Adipose tissue (tissue), 3 donors: ENCODE results near the gene PRUNE2. TPM values are rescaled to one million over a fixed set of nuclear protein-coding genes. Genes with fewer than 3 reads are reported as not detected.

Experiments
- H3K27ac ChIP-seq: one replicate; pipeline ENCODE4 v1.5.1; 2013; ENCODE audit warnings: low read depth, low read length
- WGBS, 3 donors: extraction: QIAGEN DNeasy Blood & Tissue Kit; methylation state at CpG; one replicate each; pipeline ENCODE4 v1.1.7; 2013; 5-methylcytosine and 5-hydroxymethylcytosine counted together
- polyA plus RNA-seq, 3 donors: library from polyadenylated mRNA; stranded (reverse); fragments of 200-250 nt; gene quantifications; one replicate each; pipeline ENCODE4 v1.2.3, GENCODE V29; 2013
- donor health status: healthy with polysubstance abuse.
- donor health status: Bipolar disorder and iron deficiency.
- donor health status: healthy.

PRUNE2 gene
- polyA plus RNA-seq, 3 donors, result 1.4 to 6.6 (median 3.5) TPM

DNA sequence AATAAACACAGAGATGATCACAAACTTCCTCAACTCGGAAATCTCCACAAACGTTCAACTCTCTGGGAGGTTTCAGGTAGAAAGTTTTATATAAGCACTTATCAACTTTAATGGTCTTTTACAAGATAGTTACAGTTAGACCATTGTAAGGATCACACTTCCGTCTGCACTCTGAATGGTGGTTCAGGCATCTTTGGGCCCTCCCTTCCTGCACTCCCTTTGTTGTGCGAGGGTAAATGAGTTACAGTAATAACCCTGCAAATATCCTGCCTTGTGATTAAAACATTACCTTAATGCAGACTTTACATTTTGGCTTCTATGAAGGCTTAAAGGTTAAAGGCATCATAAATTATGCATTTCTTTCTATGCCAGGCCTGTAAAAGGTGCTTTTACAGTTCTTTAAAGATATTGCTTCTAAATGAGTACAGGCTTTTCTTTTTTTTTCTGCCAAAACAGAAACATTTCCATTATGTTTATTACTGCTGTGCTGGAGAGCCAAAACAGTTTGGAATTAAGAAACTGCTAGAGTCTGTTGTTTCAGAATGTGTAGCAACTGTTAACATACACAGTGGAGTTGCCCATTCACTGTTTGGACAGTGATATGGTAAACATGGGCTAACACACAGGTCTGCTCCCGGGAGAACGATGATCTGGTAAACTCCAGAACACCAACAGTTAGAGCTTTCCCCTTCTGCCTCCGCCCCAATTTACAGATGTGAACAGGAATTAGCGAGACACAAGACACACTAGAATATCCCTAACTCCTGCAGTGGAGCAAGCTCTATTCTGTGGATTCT, 1.1 kb downstream of the PRUNE2 start:
- WGBS, 3 donors, result 38 to 62% (median 57%) methylated on average over 8 of the region's 8 CpGs

DNA sequence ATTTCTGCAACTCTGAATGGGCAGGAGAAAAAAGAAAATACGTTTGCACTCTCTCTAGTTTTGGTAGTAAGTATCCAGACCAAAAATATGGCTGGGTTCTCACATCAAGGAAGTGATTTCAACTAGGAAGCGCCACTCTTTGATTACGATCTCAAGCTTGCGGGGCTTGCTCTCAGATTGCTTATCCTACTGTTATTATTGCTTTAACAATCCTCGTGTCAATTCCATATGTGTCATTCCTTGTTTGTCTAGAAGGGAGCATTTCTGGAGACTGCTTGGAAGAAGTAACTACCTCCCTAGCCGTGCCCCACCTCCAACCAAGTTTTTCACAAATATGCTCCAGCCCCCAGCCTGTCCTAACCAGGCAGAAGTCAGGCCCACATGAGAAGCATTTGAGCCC, 3.5 kb downstream of the PRUNE2 start:
- H3K27ac ChIP-seq, result no peak overlapping the region
- WGBS, 3 donors, result 43 to 52% (median 43%) methylated on average over 6 of the region's 6 CpGs

More for the DNA sequence above, 1.1 kb downstream of the PRUNE2 start:
- no peak overlapping the region for H3K27ac ChIP-seq

DNA sequence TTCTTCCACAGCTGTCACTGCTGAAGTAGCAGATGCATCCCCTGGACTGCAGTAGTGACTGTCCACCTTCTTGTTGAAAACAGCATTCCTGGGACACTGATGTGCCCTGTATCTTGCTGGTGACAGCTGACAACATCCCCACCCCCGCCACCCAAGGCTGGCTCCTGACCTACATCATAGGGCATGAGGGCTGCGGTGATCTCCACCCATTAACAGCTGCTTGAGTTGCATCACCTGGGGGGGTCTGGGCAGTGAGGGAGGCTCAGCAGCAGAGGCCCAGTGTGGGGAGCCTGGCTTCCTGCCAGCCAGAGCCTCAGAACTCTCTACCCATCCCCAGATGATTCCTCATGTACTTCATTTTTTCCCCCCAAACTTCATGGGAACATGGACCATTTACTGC, 4.1 kb downstream of the PRUNE2 start:
- 62 to 73% (median 72%) methylated on average over 2 of the region's 2 CpGs for whole genome bisulfite sequencing, 3 donors
- H3K27ac ChIP-seq, result no peak overlapping the region

DNA sequence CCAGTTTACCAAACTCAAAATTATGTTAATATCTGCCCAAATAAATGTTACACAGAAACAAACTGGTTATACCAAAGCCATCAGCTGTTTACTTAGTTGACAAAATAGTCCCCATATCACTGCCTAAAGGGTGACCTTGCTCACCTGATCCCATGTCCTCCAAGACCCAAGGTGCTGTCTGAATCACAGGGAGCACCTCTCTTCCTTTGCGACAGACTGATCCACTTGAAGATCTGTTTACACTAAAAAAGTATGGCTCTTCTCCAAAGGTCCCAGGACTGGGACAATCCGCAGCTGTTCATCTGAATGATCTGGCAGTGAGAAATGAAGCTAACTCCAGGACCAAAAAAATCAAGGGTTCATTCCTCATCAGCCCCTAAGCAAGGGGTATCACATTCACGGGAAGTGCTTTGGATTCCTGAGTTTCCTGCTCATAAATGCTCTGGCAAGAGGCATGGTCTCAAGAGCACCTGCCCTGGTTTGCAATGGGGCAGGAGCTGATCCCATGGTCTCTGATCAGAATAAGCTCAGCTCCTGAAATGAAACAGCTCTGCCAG, 5.0 kb downstream of the PRUNE2 start:
- 63% methylated on average over 3 of the region's 3 CpGs for WGBS, 3 donors
- no peak overlapping the region for H3K27ac ChIP-seq

DNA sequence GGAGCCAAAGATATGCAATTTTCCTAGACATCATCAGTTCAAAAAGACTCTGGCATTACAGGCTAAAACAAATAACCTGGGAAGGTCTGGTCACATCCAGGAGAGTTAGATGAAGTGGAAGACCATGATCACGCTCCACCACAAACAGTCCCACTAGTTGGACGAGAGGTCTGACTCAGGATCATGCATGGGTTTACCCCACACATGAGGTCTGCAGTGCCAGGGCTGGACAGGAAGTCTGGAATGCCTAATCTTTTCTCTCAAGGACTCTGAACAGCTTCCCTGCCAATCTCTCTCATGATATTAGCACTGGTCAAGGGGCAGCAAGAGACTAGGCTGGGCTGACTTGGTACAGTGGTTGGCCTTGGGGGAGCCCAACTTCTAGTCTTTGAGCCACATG, 7.1 kb downstream of the PRUNE2 start:
- 53 to 77% (median 72%) methylated on average over 2 of the region's 2 CpGs for WGBS, 3 donors
- H3K27ac ChIP-seq, result no peak overlapping the region

DNA sequence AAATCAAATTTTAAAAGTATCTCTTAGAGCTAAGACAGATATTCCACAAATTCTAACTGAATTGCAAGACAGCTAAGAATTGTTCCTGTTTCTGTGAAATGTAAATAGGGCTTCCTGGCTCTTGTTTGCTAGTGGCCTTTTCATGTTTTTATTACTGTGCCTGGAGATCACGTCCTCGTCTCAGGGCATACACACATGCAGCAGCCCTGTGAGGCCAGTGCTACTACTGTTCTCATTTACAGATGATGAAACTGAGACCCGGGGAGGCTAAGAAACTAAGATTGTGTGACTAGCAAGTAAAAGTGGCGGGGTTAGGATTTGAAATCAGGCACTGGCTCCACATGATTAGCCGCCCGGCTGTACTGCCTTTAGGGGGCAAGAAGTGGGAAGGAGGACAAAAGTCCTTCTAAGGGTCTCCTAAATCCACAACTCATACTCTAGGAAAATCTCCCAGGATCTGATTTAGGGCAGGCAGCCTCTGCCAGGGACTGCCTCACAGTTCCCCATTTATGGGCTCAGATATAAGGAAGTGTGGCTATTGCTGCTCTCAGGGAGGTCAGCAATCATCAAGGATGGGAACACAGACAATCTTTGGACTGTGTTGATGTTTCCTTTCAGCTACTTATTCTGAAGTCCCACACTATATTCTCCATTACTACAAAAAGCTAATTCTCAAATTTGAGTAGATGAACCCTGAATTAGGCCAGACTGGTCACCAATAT, 7.9 kb downstream of the PRUNE2 start:
- WGBS, 3 donors, result 62 to 75% (median 70%) methylated on average over 6 of the region's 6 CpGs
- no peak overlapping the region for H3K27ac ChIP-seq

DNA sequence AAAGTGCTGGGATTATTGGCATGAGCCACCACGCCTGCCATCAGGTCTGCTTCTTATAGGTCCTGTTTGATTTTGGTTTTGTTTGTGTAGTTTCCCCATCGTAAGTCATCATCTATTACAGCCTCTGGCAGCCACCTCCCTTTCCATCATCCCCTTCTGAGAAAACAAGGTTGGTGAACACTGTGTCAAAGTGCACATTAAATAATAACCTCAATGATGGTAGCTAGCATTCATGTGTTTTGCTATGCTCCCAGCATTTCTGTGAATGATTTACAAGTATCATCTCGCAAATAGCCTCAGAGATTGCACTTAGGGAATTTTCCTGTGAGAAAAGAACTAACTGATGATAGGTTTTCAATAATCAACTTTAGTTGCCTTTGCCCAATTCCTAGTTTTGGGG, 9.9 kb downstream of the PRUNE2 start:
- H3K27ac ChIP-seq, result no peak overlapping the region
- WGBS, 3 donors, result 61 to 86% (median 80%) methylated on average over 3 of the region's 3 CpGs

DNA sequence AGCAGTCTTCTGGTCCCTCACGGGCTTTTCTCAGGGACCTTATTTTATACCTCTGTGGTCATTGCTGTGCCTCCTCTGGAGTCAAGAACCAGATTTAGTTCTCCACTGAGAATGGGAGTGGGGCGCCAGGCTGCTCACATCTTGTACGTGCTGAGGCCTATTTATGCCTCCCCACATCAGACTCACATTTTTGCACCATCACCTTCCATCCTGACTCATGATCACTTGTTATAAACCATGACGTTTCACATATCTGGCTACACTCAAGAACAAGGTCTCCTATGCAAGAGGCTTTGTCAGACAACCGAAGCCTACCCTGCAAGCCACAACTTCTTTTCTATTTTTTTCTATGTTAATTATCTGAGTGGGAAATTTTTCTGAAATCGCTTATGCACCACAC, 10.7 kb downstream of the PRUNE2 start:
- 79 to 91% (median 90%) methylated on average over 6 of the region's 6 CpGs for WGBS, 3 donors
- H3K27ac ChIP-seq, result no peak overlapping the region

DNA sequence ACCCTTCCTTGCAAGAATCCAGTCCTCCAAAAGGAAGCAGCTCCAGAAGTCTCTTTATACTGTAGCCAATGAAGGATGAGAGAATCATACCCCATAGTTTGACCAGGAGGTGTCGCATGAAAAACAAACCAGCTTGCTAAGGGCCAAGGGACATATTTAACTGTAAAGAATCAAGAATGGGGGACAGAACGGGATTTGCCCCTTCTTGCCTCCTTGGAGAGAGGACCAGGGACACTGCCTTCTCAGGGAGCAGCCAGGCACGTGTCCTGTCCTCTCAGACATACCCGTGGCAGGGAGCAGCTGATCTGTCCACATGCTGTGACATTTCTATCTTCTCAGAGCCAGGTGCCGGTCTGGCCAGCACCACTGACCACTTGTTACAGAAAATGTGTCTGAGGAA, 11.7 kb downstream of the PRUNE2 start:
- 60 to 78% (median 77%) methylated on average over 5 of the region's 5 CpGs for WGBS, 3 donors
- H3K27ac ChIP-seq, result no peak overlapping the region

DNA sequence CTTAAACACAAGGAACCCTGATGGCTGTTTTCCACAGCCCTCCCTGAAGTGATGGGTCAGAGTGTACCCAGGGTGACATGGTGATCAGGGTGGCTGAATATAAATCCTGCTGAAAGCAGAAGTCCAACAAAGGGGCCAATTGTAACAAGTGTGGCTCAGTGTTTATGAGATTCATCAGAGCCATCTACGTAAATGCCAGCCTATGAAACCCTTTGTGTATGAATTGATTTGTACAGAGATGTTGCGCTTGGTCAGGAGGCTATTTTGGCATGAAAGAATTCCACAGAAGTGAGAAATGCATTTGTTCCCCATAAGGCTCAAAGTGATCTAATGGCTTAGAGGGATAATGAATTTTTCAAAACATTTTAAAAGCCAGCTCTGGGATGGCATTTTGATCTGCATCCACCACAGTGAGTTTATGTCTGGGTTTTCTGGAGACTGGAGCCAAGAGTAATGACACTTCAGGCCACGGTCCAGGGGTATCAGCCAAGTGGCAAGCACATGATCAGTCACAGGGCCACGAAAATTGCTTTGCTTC, 12.4 kb downstream of the PRUNE2 start:
- H3K27ac ChIP-seq, result no peak overlapping the region

DNA sequence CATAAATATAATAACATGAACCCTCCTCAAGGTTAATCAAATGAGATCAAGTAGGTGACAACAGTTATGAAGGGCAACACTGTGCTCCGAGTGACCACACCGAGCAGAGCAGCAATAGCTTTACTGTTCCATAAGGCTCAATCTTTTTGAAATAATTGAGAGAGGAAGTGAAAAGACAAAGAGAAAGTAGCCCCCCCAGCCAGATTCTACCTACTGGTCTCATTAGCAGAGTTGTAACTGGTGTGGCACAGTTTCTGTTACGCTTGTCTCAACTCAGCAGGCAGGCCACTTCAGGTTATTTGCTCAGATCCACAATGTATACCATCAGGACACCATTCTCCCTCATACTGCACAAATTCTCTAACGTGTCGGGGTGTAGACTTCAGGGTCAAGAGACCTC, 14.0 kb downstream of the PRUNE2 start:
- 79 to 88% (median 87%) methylated on average over 5 of the region's 5 CpGs for WGBS, 3 donors
- H3K27ac ChIP-seq, result no peak overlapping the region

More for the DNA sequence above, 12.4 kb downstream of the PRUNE2 start:
- WGBS, 3 donors, result 63 to 75% (median 67%) methylated on average over 4 of the region's 4 CpGs

DNA sequence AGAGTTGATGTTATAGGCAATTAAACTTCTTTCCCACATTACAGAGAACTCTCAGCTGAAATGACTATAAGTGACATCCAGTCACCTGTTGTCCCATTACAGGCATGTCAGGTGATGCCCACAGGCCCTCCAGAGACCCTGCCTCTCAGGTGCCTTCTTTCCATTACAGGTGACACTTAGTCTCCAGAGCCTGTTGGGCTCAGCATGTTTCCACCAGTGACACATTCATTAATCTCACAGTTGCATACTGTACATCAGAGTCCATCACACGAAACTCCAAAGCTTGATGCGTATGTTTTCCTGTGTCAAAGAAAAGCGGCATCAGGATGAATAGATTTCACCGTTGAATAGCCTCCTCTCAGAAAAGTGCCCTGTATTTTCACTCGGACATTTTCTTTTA, 14.6 kb downstream of the PRUNE2 start:
- H3K27ac ChIP-seq, result no peak overlapping the region
- 81 to 88% (median 86%) methylated on average over 5 of the region's 5 CpGs for WGBS, 3 donors

DNA sequence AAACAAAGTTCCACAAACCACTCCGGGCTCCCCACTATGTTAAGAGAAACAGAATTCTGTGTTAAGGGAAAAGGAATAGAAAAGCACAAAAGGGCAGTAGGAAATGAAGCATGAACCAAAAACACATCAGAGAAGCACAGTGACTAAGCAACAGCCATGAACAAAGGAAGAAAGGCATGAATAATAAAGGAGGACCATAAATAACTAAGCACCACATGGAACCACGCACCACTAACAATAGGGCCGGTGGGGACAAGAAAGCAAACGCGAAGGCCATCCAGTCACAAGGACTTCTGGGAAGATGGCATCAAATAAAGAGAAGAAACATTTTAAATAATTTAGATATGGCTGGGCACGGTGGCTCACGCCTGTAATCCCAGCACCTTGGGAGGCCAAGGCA, 18.0 kb downstream of the PRUNE2 start:
- WGBS, 3 donors, result 84 to 88% (median 86%) methylated on average over 7 of the region's 7 CpGs
- H3K27ac ChIP-seq, result no peak overlapping the region

DNA sequence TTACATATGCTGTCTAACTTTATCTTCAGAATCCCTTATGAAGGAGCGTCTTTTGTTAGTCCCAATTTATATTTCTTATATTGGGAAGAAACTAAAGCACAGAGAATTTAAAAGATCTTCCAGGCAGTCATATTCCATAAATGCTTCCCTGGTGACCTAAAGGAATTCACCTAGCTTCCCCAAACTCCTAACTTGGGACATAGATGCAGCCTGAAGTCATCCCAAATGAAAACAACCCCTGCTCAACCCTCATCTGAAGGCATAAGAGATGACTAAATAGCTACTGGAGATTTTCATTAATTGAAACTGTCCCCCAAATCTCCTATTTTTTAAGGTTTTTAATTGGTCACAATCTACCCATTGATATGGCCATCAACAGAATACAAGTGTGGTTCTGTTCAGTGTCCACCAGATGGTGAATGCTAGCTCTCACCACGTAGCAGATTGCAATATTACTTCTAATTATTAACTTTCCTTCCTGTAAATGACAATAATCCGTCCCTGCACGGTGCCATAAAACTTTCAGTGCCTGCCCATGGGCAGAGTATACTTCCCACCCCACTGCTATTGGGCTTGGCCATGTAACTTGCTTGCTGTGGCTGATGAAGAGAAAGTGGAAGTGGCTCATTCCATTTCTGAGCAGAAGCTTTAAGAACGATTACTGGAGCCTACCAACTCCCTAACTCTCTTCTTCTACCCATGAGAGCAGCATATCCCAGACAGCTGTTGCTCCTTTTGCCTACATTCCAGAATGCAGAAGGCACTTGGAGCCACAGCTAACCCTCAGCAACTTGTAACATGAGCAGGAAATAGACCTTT, 18.7 kb downstream of the PRUNE2 start:
- no peak overlapping the region for H3K27ac ChIP-seq

DNA sequence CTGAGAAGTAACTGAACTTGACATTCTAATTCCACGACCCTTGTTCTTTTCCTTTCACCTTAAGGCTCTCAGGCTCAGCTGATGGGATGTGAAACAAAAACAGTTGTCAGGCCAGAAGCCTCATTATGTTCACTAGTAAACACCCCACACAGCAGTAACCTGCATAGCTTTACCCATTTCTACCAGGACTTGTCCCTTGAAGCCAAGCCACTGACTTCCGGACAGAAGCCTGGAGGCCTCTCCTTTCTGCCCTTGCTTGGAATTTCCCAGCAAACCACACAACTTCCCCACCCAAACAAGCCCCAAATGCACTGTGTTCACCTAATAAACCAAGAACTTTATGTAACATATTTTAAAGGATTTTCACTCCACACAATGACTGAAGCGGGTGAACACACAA, 19.6 kb downstream of the PRUNE2 start:
- 83 to 89% (median 83%) methylated on average over 3 of the region's 3 CpGs for WGBS, 3 donors
- no peak overlapping the region for H3K27ac ChIP-seq

More for the DNA sequence above, 18.7 kb downstream of the PRUNE2 start:
- 57 to 80% (median 71%) methylated on average over 5 of the region's 5 CpGs for WGBS, 3 donors

DNA sequence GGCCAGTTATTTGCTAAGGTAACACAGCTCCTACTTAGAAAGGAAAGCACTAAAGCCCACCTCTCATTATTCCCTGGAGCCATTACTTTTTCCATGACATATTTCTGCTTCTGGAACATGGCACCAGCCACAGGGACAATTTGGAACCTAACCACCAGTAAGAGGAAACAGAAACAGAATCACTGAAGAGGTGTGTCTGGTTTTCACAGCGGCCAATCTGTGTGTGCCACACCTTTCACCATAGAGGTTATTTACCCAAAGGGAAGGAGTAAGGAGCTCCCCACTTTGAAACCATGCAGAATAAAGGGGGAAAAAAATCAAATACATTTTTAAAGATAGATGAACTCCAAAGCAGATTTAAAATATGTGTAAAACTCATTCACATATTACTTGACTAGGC, 21.1 kb downstream of the PRUNE2 start:
- H3K27ac ChIP-seq, result no peak overlapping the region
- WGBS, 3 donors, result 91 to 97% (median 93%) methylated on average over 1 of the region's 1 CpG

DNA sequence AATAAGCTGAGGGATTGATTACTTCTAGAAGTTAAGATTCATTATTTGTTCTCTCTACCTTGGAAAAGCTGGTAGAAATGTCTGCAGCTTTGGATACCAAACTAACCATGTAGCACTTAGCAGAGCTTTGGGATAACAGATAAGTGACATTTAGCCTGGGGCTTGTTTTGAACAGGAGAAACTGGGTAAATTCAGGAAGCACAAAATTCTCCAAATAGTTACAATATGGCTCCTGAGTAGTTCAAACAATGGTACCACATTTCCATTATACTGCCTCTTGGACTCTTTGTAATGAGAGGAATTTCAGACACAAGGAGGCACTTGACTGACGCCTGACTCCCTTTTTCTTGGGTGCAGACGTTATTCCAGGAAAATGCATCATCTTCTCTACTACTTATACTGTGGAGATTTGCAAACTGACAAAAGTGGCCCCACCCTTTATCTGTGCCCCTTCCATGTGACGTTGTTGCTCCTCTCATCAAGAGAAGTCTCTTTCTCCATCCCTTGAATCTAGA, 22.5 kb downstream of the PRUNE2 start:
- H3K27ac ChIP-seq, result no peak overlapping the region
- WGBS, 3 donors, result 77 to 86% (median 84%) methylated on average over 3 of the region's 3 CpGs

DNA sequence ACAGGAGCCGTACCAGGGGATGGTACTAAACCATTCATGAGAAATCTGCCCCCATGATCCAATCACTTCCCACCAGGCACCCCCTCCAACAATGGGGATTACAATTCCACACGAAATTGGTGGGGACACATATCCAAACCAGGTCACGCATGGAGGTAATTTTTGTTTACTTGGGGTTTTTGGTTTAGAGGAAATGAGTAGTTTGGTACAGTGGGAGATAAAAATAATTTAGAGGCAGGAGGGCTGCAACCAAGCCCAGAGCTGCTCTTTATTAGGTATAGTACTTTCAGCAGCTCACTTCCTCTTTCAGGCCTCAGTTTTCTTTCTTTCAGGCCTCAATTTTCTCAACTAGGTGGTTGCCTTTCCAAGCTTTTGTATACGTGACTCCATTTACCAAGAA, 23.2 kb downstream of the PRUNE2 start:
- H3K27ac ChIP-seq, result no peak overlapping the region
- 74 to 83% (median 80%) methylated on average over 4 of the region's 4 CpGs for WGBS, 3 donors
